NCI-H2081 treated with DMSO at 0.1 percent for 48 hours (cell line): ENCODE measurements around the gene RPS3.
"Not testable (repeated sequence)": the region's sequence is repeated elsewhere in the genome, so short reads cannot be mapped to it uniquely, and the experiment has no call there.

Experiments
- DNase-seq: peaks from one replicate; lab custom pipeline; 2025; lab: John Stamatoyannopoulos, UW

Gene RPS3

GRCh38 chr11:75399344-75400145, at the start of gene RPS3:
Gene RPS3, plus strand, starts transcription at chr11:75399518. Its CDS starts 30 bp downstream, at chr11:75399548.
- peak; percentile 48 for DNase-seq

- DNase-seq, result no peak
Observed at GRCh38 chr11:75349521-75350116, 49.7 kb upstream of the RPS3 start.

- no peak for DNase-seq
Observed at GRCh38 chr11:75350122-75350742, 49.1 kb upstream of the RPS3 start.

- no peak for DNase-seq
Observed at GRCh38 chr11:75350743-75351540, 48.4 kb upstream of the RPS3 start.

GRCh38 chr11:75351541-75351790, 47.9 kb upstream of the RPS3 start, which contains the start of gene ARRB1:
Gene ARRB1, minus strand, starts transcription at chr11:75351661. Its CDS starts 54 bp downstream, at chr11:75351607.
- DNase-seq, result no peak

GRCh38 chr11:75351791-75352587, 47.3 kb upstream of the RPS3 start:
- no peak for DNase-seq

GRCh38 chr11:75352588-75353206, 46.6 kb upstream of the RPS3 start:
- DNase-seq, result peak; percentile 57

- DNase-seq, result no peak
Observed at GRCh38 chr11:75355051-75355450, 44.3 kb upstream of the RPS3 start.

GRCh38 chr11:75356613-75357012, 42.7 kb upstream of the RPS3 start:
- no peak for DNase-seq

GRCh38 chr11:75362285-75362684, 37.0 kb upstream of the RPS3 start:
- DNase-seq, result not testable (repeated sequence)

- no peak for DNase-seq
Observed at GRCh38 chr11:75365711-75366181, 33.6 kb upstream of the RPS3 start.

- not testable (repeated sequence) for DNase-seq
Observed at GRCh38 chr11:75366826-75367225, 32.5 kb upstream of the RPS3 start.

- no peak for DNase-seq
Observed at GRCh38 chr11:75369560-75370255, 29.6 kb upstream of the RPS3 start.

- DNase-seq, result no peak
Observed at GRCh38 chr11:75371949-75372876, 27.1 kb upstream of the RPS3 start.

GRCh38 chr11:75373201-75373600, 26.1 kb upstream of the RPS3 start:
- DNase-seq, result no peak

GRCh38 chr11:75374646-75375045, 24.7 kb upstream of the RPS3 start:
- no peak for DNase-seq

GRCh38 chr11:75375626-75376025, 23.7 kb upstream of the RPS3 start:
- no peak for DNase-seq

- no peak for DNase-seq
Observed at GRCh38 chr11:75376175-75376574, 23.1 kb upstream of the RPS3 start.

- not testable (repeated sequence) for DNase-seq
Observed at GRCh38 chr11:75378776-75379175, 20.5 kb upstream of the RPS3 start.
